H1 (cell line): Measurements from ENCODE around the gene RESF1. TPM values are rescaled to one million over a fixed set of nuclear protein-coding genes. Genes with fewer than 3 reads are reported as not detected.

Experiments used
- CTCF ChIA-PET: fragments of 300-600 bp; sonication (Branson Sonifier 250); formaldehyde crosslinking; loops from one replicate; lab custom pipeline; 2021; ENCODE audit not compliant: partially characterized antibody; lab: Charles Lee
- POLR2A ChIA-PET: fragments of 300-600 bp; sonication (Branson Sonifier 250); formaldehyde crosslinking; loops from one replicate; lab custom pipeline; 2021; ENCODE audit warnings: inconsistent platforms; ENCODE audit not compliant: partially characterized antibody; lab: Charles Lee
- DNase-seq, 2 experiments: peaks; one replicate each; pipeline versions ENCODE4 v3.0.0 to v3.0.0-alpha.2; 2010 to 2022; ENCODE audit warnings: low spot score in 2 of 2, low read depth in 1 of 2, mixed read lengths in 1 of 2
- FAIRE-seq: peaks from 2 replicates; lab custom pipeline; 2011; peaks lifted over from hg19 to GRCh38; lab: Jason Lieb, UNC
- H2AFZ ChIP-seq: 2 replicates; pipeline ENCODE4 v1.8.1; 2012; ENCODE audit warnings: low read length, inconsistent platforms
- H2AK5ac ChIP-seq: 2 replicates; pipeline ENCODE4 v1.6.1; 2013; ENCODE audit warnings: low read depth, low read length
- H2BK120ac ChIP-seq: replicated peaks from 2 replicates; pipeline ENCODE3; 2013; ENCODE audit warnings: low read depth, low read length, inconsistent platforms
- H2BK12ac ChIP-seq: 2 replicates; pipeline ENCODE4 v1.6.1; 2013; ENCODE audit warnings: low read depth, low read length
- H2BK15ac ChIP-seq: 2 replicates; pipeline ENCODE4 v1.6.1; 2013; ENCODE audit warnings: low read length
- H2BK20ac ChIP-seq: 2 replicates; pipeline ENCODE4 v1.6.1; 2013; ENCODE audit warnings: low read length
- H2BK5ac ChIP-seq: 2 replicates; pipeline ENCODE4 v1.6.1; 2013; ENCODE audit warnings: low read depth, low read length
- H3K14ac ChIP-seq: 2 replicates; pipeline ENCODE4 v1.6.1; 2013; ENCODE audit warnings: inconsistent platforms; ENCODE audit not compliant: insufficient read length
- H3K18ac ChIP-seq: 2 replicates; pipeline ENCODE4 v1.6.1; 2013; ENCODE audit warnings: low read length; ENCODE audit errors: extremely low read depth
- H3K23ac ChIP-seq: 2 replicates; pipeline ENCODE4 v1.6.1; 2013; ENCODE audit warnings: inconsistent platforms; ENCODE audit not compliant: insufficient read length
- H3K23me2 ChIP-seq: 2 replicates; pipeline ENCODE4 v1.6.1; 2013; ENCODE audit warnings: low read depth, low read length
- H3K27ac ChIP-seq: 2 replicates; pipeline ENCODE4 v1.6.1; 2011; ENCODE audit warnings: low read depth, low read length, inconsistent platforms
- H3K27me3 ChIP-seq, 4 experiments: replicated peaks in 1 of 4; 1 replicate in 1 of 4; 2 replicates in 3 of 4; pipeline versions ENCODE4 v1.6.1 to v1.8.1; 2011 to 2013; ENCODE audit warnings: low read length in 3 of 4, mild to moderate bottlenecking in 3 of 4, inconsistent platforms in 2 of 4, mixed read lengths in 2 of 4, moderate library complexity in 1 of 4; ENCODE audit not compliant: control insufficient read depth in 3 of 4, insufficient read depth in 3 of 4; ENCODE audit errors: extremely low read depth in 1 of 4
- H3K36me3 ChIP-seq, 4 experiments: 2 replicates each; pipeline versions ENCODE4 v1.6.1 to v1.8.1; 2011 to 2013; ENCODE audit warnings: mild to moderate bottlenecking in 4 of 4, low read length in 3 of 4, moderate library complexity in 2 of 4, control low read depth in 1 of 4, inconsistent platforms in 1 of 4; ENCODE audit not compliant: insufficient read depth in 4 of 4, control insufficient read depth in 2 of 4
- H3K4ac ChIP-seq: replicated peaks from 2 replicates; pipeline ENCODE3; 2013; ENCODE audit warnings: low read length, low read depth, mixed read lengths, inconsistent platforms; ENCODE audit not compliant: insufficient read length
- H3K4me1 ChIP-seq, 4 experiments: replicated peaks in 1 of 4; 1 replicate in 1 of 4; 2 replicates in 3 of 4; pipeline versions ENCODE4 v1.6.1 to v1.8.1; 2011 to 2013; ENCODE audit warnings: low read length in 3 of 4, inconsistent platforms in 2 of 4, mixed read lengths in 1 of 4; ENCODE audit not compliant: insufficient read depth in 4 of 4, control insufficient read depth in 3 of 4
- H3K4me2 ChIP-seq, 2 experiments: 2 replicates each; pipeline versions ENCODE4 v1.6.1 to v1.8.1; 2011 to 2013; ENCODE audit warnings: low read depth in 2 of 2, low read length in 2 of 2, control low read depth in 1 of 2, inconsistent platforms in 1 of 2, mild to moderate bottlenecking in 1 of 2; ENCODE audit not compliant: insufficient read depth in 1 of 2
- H3K4me3 ChIP-seq, 4 experiments: fragments of 200-600, 300-600 bp in 1 of 4; sonication (generic), shearing (Covaris generic), sonication (Bioruptor Twin) in 1 of 4; 2 replicates each; pipeline versions ENCODE4 v1.5.1 to v1.8.1; 2011 to 2016; ENCODE audit warnings: low read length in 4 of 4, low read depth in 3 of 4, control low read depth in 2 of 4, inconsistent platforms in 2 of 4, mild to moderate bottlenecking in 2 of 4, mixed read lengths in 1 of 4, moderate library complexity in 1 of 4; ENCODE audit not compliant: insufficient read depth in 2 of 4; ENCODE audit errors: extremely low read depth in 1 of 4
- H3K56ac ChIP-seq: replicated peaks from 2 replicates; pipeline ENCODE3; 2013; ENCODE audit warnings: low read depth, mild to moderate bottlenecking, mixed read lengths, low read length, inconsistent platforms; ENCODE audit not compliant: insufficient read length
- H3K79me1 ChIP-seq: 2 replicates; pipeline ENCODE4 v1.6.1; 2013; ENCODE audit warnings: low read depth, low read length, control low read depth
- H3K79me2 ChIP-seq, 2 experiments: 2 replicates each; pipeline versions ENCODE4 v1.6.1 to v1.8.1; 2012 to 2013; ENCODE audit warnings: low read length in 2 of 2, mild to moderate bottlenecking in 2 of 2, inconsistent platforms in 1 of 2; ENCODE audit not compliant: insufficient read depth in 2 of 2, control insufficient read depth in 1 of 2
- H3K9ac ChIP-seq, 4 experiments: replicated peaks in 1 of 4; 1 replicate in 1 of 4; 2 replicates in 3 of 4; pipeline versions ENCODE4 v1.6.1 to v1.8.1; 2011 to 2013; ENCODE audit warnings: low read depth in 3 of 4, low read length in 3 of 4, control low read depth in 2 of 4, mild to moderate bottlenecking in 2 of 4, moderate library complexity in 2 of 4, inconsistent platforms in 1 of 4; ENCODE audit errors: extremely low read depth in 1 of 4
- H3K9me3 ChIP-seq, 2 experiments: 2 replicates each; pipeline versions ENCODE4 v1.6.1 to v1.8.1; 2012 to 2013; ENCODE audit warnings: mild to moderate bottlenecking in 2 of 2, moderate library complexity in 2 of 2, control low read depth in 1 of 2, inconsistent platforms in 1 of 2, low read depth in 1 of 2, low read length in 1 of 2, mixed read lengths in 1 of 2; ENCODE audit not compliant: insufficient read depth in 2 of 2
- H4K20me1 ChIP-seq, 2 experiments: replicated peaks in 1 of 2; 2 replicates each; pipeline versions ENCODE3 to v1.8.1; 2011 to 2013; ENCODE audit warnings: inconsistent platforms in 2 of 2, low read length in 2 of 2, mild to moderate bottlenecking in 1 of 2; ENCODE audit not compliant: insufficient read depth in 2 of 2, control insufficient read depth in 1 of 2
- H4K5ac ChIP-seq: 2 replicates; pipeline ENCODE4 v1.6.1; 2013; ENCODE audit warnings: low read length, low read depth, mixed read lengths, inconsistent platforms; ENCODE audit not compliant: insufficient read length
- H4K8ac ChIP-seq: 2 replicates; pipeline ENCODE4 v1.8.0; 2013; ENCODE audit warnings: mild to moderate bottlenecking, moderate library complexity, low read length, inconsistent platforms; ENCODE audit not compliant: insufficient read depth; ENCODE audit errors: extremely low read depth
- H4K91ac ChIP-seq: replicated peaks from 2 replicates; pipeline ENCODE3; 2013; ENCODE audit warnings: low read length, mixed read lengths, inconsistent platforms; ENCODE audit not compliant: insufficient read length
- ATF2 ChIP-seq: IDR thresholded peaks from 2 replicates; pipeline ENCODE4 v1.6.1; 2012; ENCODE audit warnings: low read length, inconsistent platforms
- BACH1 ChIP-seq: IDR thresholded peaks from 2 replicates; pipeline ENCODE4 v1.6.1; 2012; ENCODE audit warnings: low read length, improper control_type of control experiment
- BCL11A ChIP-seq, 2 experiments: IDR thresholded peaks; one replicate each; pipeline ENCODE4 v1.6.1; 2011; ENCODE audit warnings: low read depth in 2 of 2, low read length in 2 of 2, mild to moderate bottlenecking in 2 of 2
- BRCA1 ChIP-seq: IDR thresholded peaks from 2 replicates; pipeline ENCODE4 v1.6.1; 2012; ENCODE audit warnings: low read depth, low read length, improper control_type of control experiment
- CBX8 ChIP-seq: fragments of 300-800, 300-1000 bp; sonication (generic); IDR thresholded peaks from 2 replicates; pipeline ENCODE4 v1.7.1; 2016; ENCODE audit warnings: low read depth, low read length, borderline replicate concordance
- CTBP2 ChIP-seq: IDR thresholded peaks from 2 replicates; pipeline ENCODE4 v1.7.0; 2011; ENCODE audit warnings: borderline replicate concordance, mild to moderate bottlenecking, moderate library complexity, mixed read lengths, low read length; ENCODE audit not compliant: insufficient read depth, insufficient read length
- GTF2F1 ChIP-seq: IDR thresholded peaks from 2 replicates; pipeline ENCODE4 v1.6.1; 2012; ENCODE audit warnings: low read depth, low read length, improper control_type of control experiment, borderline replicate concordance
- MAFK ChIP-seq: IDR thresholded peaks from 2 replicates; pipeline ENCODE4 v1.6.1; 2012; ENCODE audit warnings: low read depth, mild to moderate bottlenecking, improper control_type of control experiment, low read length
- RAD21 ChIP-seq, 2 experiments: IDR thresholded peaks in 1 of 2; conservative IDR thresholded peaks in 1 of 2; 2 replicates each; pipeline ENCODE4 v1.6.1; 2011; ENCODE audit warnings: low read depth in 2 of 2, low read length in 2 of 2, improper control_type of control experiment in 1 of 2, inconsistent platforms in 1 of 2, mild to moderate bottlenecking in 1 of 2, moderate library complexity in 1 of 2
- SRF ChIP-seq: IDR thresholded peaks from 2 replicates; pipeline ENCODE4 v1.6.1; 2011; ENCODE audit warnings: mild to moderate bottlenecking, low read depth, low read length, moderate library complexity
- WGBS, 2 experiments: shearing (Covaris generic) in 1 of 2; methylation state at CpG; one replicate each; pipeline versions ENCODE4 v1.1.6 to v1.1.7; 2013 to 2015; ENCODE audit warnings: low lambda C conversion rate in 2 of 2, mixed read lengths in 2 of 2, inconsistent platforms in 1 of 2, low coverage in 1 of 2, missing lambda C conversion rate in 1 of 2; ENCODE audit not compliant: insufficient replicate concordance in 2 of 2, insufficient coverage in 1 of 2, insufficient read length in 1 of 2; ENCODE audit errors: extremely low coverage in 1 of 2, missing lambda C conversion rate in 1 of 2; 5-methylcytosine and 5-hydroxymethylcytosine counted together
- polyA plus RNA-seq, 7 experiments: library from polyadenylated mRNA; depleted of rRNA in 3 of 7; stranded (reverse) in 5 of 7; unstranded in 2 of 7; fragments of >200 nt in 5 of 7; fragments of 200-250 nt in 2 of 7; gene quantifications; 1 replicate in 5 of 7; 2 replicates in 1 of 7; 4 replicates in 1 of 7; pipeline versions ENCODE4 v1.2.1 to v1.2.3, GENCODE V29; 2011 to 2013; ENCODE audit warnings: missing spikeins in 2 of 7, mixed read lengths in 2 of 7
- total RNA-seq: library from RNA; stranded (reverse); fragmentation: NEBNext Ultra II Directional; extraction: Animal tissue kit (Norgen Biotek cat#: 25700); gene quantifications from 2 replicates; pipeline ENCODE4 v1.2.1, GENCODE V29; 2021

Gene RESF1
- total and polyA plus RNA-seq, 2 of the 8 experiments (the other 6 are each of a cell fraction or from before 2014, with no cell fraction given): 64.3 to 128 TPM

GRCh38 chr12:31951939-31952338 is 7.3 kb upstream of the RESF1 start:
- H3K36me3 ChIP-seq: no peaks in the 10 kb centered on the region
- no peak overlapping the region for H4K5ac ChIP-seq
- H3K4me3 ChIP-seq: no peak overlapping the region
- no peak for TF ChIP-seq ATF2
- TF ChIP-seq BCL11A (IDR thresholded peaks at IDR 0.05; ENCODE audit: low read depth in 2 of 2, low read length in 2 of 2): no peak
- no peak for TF ChIP-seq SRF
- TF ChIP-seq BACH1: no peak
- TF ChIP-seq RAD21 (IDR thresholded peaks at IDR 0.05 in 1 of 2, conservative IDR thresholded peaks at IDR 0.05 in 1 of 2; ENCODE audit: low read depth in 2 of 2, low read length in 2 of 2): no peak
- no peak for TF ChIP-seq CTBP2
- TF ChIP-seq MAFK: no peak
- no peak for TF ChIP-seq BRCA1
- no peak for TF ChIP-seq GTF2F1
- no peak for TF ChIP-seq CBX8
- H3K9ac ChIP-seq: no peak overlapping the region
- H3K23me2 ChIP-seq: no peaks in the 10 kb centered on the region; the same call in 1 of the 2 replicates
- no peak for DNase-seq
- H2AK5ac ChIP-seq: no peak overlapping the region
- no peak overlapping the region for H3K4ac ChIP-seq
- no peak overlapping the region for H3K56ac ChIP-seq
- H3K4me1 ChIP-seq: no peaks in the 10 kb centered on the region
- H3K79me1 ChIP-seq: no peaks in the 10 kb centered on the region
- H3K27ac ChIP-seq: no peak overlapping the region
- no peak overlapping the region for H2BK15ac ChIP-seq
- no peak overlapping the region for H3K18ac ChIP-seq
- H4K91ac ChIP-seq: no peak overlapping the region
- H2AFZ ChIP-seq: no peak overlapping the region
- no peaks in the 10 kb centered on the region for H3K27me3 ChIP-seq
- no peak overlapping the region for H2BK5ac ChIP-seq
- H2BK120ac ChIP-seq: no peak overlapping the region
- no peaks in the 10 kb centered on the region for H4K20me1 ChIP-seq
- no peak overlapping the region for H3K14ac ChIP-seq
- H3K79me2 ChIP-seq: no peaks in the 10 kb centered on the region
- CTCF ChIA-PET: interaction anchor here (0.8 kb wide), 1 partner anchor 310 kb away, joined by 3 read pairs; no protein-coding TSS in a partner anchor
- no peak for FAIRE-seq
- no peak overlapping the region for H2BK20ac ChIP-seq
- WGBS, 2 experiments: 100% methylated on average over 2 of the region's 2 CpGs; no CpG with 5 or more reads in 1 of the 2 experiments
- H3K9me3 ChIP-seq: peaks cover 5 to 6% of the 10 kb centered on the region in 2 experiments; a peak in 1 of 4 replicates
- no peak overlapping the region for H3K23ac ChIP-seq
- no peak overlapping the region for H2BK12ac ChIP-seq
- POLR2A ChIA-PET: no interaction called here
- H3K4me2 ChIP-seq: no peak overlapping the region
- no peak overlapping the region for H4K8ac ChIP-seq
